Astrocyte (in vitro differentiated cells and primary cell): Measurements from ENCODE around the gene RHOC. TPM values are rescaled to one million over a fixed set of nuclear protein-coding genes. Genes with fewer than 3 reads are reported as not detected.

Source experiments
- DNase-seq: peaks from one replicate; pipeline ENCODE4 v3.0.0-alpha.2; 2010; ENCODE audit warnings: low read depth
- FAIRE-seq: peaks from 2 replicates; lab custom pipeline; 2011; peaks lifted over from hg19 to GRCh38; lab: Jason Lieb, UNC
- H2AFZ ChIP-seq: 2 replicates; pipeline ENCODE4 v1.6.0; 2012; ENCODE audit warnings: low read depth, low read length, inconsistent platforms
- H3K27ac ChIP-seq: 2 replicates; pipeline ENCODE4 v1.5.1; 2011; ENCODE audit warnings: low read depth, low read length, inconsistent platforms
- H3K27me3 ChIP-seq: 2 replicates; pipeline ENCODE4 v1.6.0; 2011; ENCODE audit warnings: low read length, inconsistent platforms; ENCODE audit not compliant: insufficient read depth
- H3K36me3 ChIP-seq: 2 replicates; pipeline ENCODE4 v1.5.1; 2011; ENCODE audit warnings: low read length, inconsistent platforms; ENCODE audit not compliant: insufficient read depth
- H3K4me1 ChIP-seq: 2 replicates; pipeline ENCODE4 v1.5.1; 2011; ENCODE audit warnings: low read length, inconsistent platforms; ENCODE audit not compliant: insufficient read depth
- H3K4me2 ChIP-seq: 2 replicates; pipeline ENCODE4 v1.6.0; 2012; ENCODE audit warnings: low read length, inconsistent platforms
- H3K4me3 ChIP-seq: 2 replicates; pipeline ENCODE4 v1.5.1; 2011; ENCODE audit warnings: low read depth, mild to moderate bottlenecking, low read length, inconsistent platforms; ENCODE audit not compliant: insufficient read depth
- H3K79me2 ChIP-seq: 2 replicates; pipeline ENCODE4 v1.6.0; 2012; ENCODE audit warnings: mild to moderate bottlenecking, low read length, inconsistent platforms; ENCODE audit not compliant: insufficient read depth
- H3K9ac ChIP-seq: 2 replicates; pipeline ENCODE4 v1.6.0; 2012; ENCODE audit warnings: mild to moderate bottlenecking, low read length, inconsistent platforms
- H3K9me3 ChIP-seq: 2 replicates; pipeline ENCODE4 v1.5.1; 2012; ENCODE audit warnings: low read depth, mild to moderate bottlenecking, low read length, inconsistent platforms; ENCODE audit not compliant: insufficient read depth
- H4K20me1 ChIP-seq: 2 replicates; pipeline ENCODE4 v1.6.0; 2012; ENCODE audit warnings: low read length, inconsistent platforms; ENCODE audit not compliant: insufficient read depth
- H3K27ac Mint-ChIP-seq: one replicate; pipeline ENCODE4 v1.8.0; 2021; ENCODE audit warnings: mild to moderate bottlenecking, mixed read lengths; ENCODE audit not compliant: unreplicated experiment
- H3K27me3 Mint-ChIP-seq: one replicate; pipeline ENCODE4 v1.8.0; 2021; ENCODE audit warnings: low read depth, mixed read lengths; ENCODE audit not compliant: unreplicated experiment
- H3K36me3 Mint-ChIP-seq: one replicate; pipeline ENCODE4 v1.8.0; 2021; ENCODE audit warnings: low read depth, mixed read lengths; ENCODE audit not compliant: unreplicated experiment
- H3K4me1 Mint-ChIP-seq: one replicate; pipeline ENCODE4 v1.8.0; 2021; ENCODE audit warnings: low read depth, mixed read lengths; ENCODE audit not compliant: unreplicated experiment
- H3K4me3 Mint-ChIP-seq: one replicate; pipeline ENCODE4 v1.8.0; 2021; ENCODE audit warnings: mild to moderate bottlenecking, moderate library complexity, mixed read lengths; ENCODE audit not compliant: unreplicated experiment
- H3K9me3 Mint-ChIP-seq: one replicate; pipeline ENCODE4 v1.8.0; 2021; ENCODE audit warnings: mild to moderate bottlenecking, mixed read lengths; ENCODE audit not compliant: unreplicated experiment
- EZH2 ChIP-seq: IDR thresholded peaks from 2 replicates; pipeline ENCODE4 v1.6.1; 2012; ENCODE audit warnings: mild to moderate bottlenecking, low read length, inconsistent platforms; ENCODE audit not compliant: insufficient read depth
- total RNA-seq: library from RNA; stranded (reverse); gene quantifications from 2 replicates; pipeline ENCODE4 v1.2.1, GENCODE V29; 2021
- TF ChIP-seq, protein P1 (sequence below): IDR thresholded peaks from 2 replicates; pipeline ENCODE4 v1.5.1; 2011; ENCODE audit warnings: low read depth, mild to moderate bottlenecking, inconsistent platforms, low read length, moderate library complexity; ENCODE audit not compliant: insufficient read depth

RHOC gene
- total RNA-seq, 1 donor from 2014 or later: 657 TPM

DNA sequence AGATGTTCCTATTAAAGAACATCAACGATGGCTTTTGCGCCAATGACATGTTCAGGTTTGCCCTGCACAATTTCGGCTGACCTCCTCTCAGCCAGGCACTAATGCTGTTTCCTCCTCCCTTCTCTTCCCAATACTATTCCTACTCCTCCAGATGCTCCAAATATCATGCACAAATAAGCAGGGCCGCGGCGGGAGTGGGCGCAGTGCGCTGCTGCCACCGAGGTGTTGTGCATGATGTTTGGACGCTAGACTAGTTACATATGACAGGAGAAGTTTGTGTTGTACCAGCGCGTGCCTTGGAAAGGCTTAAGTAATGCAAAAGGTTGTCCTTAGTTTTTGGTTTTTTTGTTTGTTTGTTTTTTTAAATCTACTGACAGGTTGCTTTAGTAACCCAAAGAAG is 41.5 kb upstream of the RHOC start:
- H3K36me3 ChIP-seq: no peaks in the 10 kb centered on the region
- H3K27ac Mint-ChIP-seq: no peak overlapping the region
- H3K4me3 ChIP-seq: no peak overlapping the region
- no peaks in the 10 kb centered on the region for H3K4me1 Mint-ChIP-seq
- peaks cover 6% of the 10 kb centered on the region for H3K4me1 ChIP-seq
- DNase-seq (no peak), FAIRE-seq (no peak)
- H3K79me2 ChIP-seq: no peaks in the 10 kb centered on the region
- H3K27ac ChIP-seq: no peak overlapping the region
- no peaks in the 10 kb centered on the region for H4K20me1 ChIP-seq
- no peak overlapping the region for H3K4me2 ChIP-seq
- H2AFZ ChIP-seq: no peak overlapping the region
- no peak overlapping the region for H3K9ac ChIP-seq
- H3K27me3 ChIP-seq: peaks cover 3% of the 10 kb centered on the region
- no peaks in the 10 kb centered on the region for H3K9me3 ChIP-seq
- no peaks in the 10 kb centered on the region for H3K36me3 Mint-ChIP-seq
- peaks cover 4% of the 10 kb centered on the region for H3K9me3 Mint-ChIP-seq
- no peak for TF ChIP-seq EZH2
- TF ChIP-seq, protein P1, sequence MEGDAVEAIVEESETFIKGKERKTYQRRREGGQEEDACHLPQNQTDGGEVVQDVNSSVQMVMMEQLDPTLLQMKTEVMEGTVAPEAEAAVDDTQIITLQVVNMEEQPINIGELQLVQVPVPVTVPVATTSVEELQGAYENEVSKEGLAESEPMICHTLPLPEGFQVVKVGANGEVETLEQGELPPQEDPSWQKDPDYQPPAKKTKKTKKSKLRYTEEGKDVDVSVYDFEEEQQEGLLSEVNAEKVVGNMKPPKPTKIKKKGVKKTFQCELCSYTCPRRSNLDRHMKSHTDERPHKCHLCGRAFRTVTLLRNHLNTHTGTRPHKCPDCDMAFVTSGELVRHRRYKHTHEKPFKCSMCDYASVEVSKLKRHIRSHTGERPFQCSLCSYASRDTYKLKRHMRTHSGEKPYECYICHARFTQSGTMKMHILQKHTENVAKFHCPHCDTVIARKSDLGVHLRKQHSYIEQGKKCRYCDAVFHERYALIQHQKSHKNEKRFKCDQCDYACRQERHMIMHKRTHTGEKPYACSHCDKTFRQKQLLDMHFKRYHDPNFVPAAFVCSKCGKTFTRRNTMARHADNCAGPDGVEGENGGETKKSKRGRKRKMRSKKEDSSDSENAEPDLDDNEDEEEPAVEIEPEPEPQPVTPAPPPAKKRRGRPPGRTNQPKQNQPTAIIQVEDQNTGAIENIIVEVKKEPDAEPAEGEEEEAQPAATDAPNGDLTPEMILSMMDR: no peak
- H3K27me3 Mint-ChIP-seq: peaks cover 10% of the 10 kb centered on the region
- H3K4me3 Mint-ChIP-seq: no peak overlapping the region

DNA sequence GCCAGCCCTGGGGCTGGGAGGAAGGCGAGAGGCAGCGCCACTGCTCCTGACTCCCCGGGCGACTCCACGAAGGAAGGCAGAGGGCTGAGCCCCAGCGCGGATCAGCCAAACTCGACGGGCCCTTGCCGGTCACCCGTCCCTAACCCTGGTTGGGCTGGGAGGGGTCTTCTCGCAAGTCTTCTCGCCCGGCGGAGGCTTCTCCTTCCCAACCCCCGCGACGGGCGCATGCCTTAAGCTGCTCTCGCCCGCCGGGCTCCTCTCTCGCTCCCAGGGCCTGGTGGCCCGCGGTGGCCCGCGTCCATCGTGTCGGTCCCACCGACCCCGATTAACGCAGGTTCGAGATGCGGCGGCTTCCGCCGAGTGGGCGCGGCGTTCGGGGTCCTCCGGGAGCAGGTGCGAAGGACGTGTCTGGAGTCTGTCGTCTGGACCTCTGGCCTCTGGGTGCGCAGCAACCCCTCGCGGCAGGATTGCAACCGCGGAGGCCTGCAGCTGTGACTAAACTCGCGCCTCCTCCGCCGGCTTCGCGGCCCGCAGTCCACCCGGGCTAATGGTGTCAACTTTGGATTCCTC is 37.2 kb upstream of the RHOC start:
- Histone ChIP-seq H3K9ac (peak overlapping the region; percentile 67), H2AFZ (peak overlapping the region; percentile 92), H3K27me3 (peaks cover 10% of the 10 kb centered on the region), H3K79me2 (no peaks in the 10 kb centered on the region), H3K4me1 (peaks cover 6% of the 10 kb centered on the region), H3K4me2 (peak overlapping the region; percentile 92), H3K36me3 (no peaks in the 10 kb centered on the region), H3K27ac (no peak overlapping the region), H3K9me3 (no peaks in the 10 kb centered on the region), H3K4me3 (peak overlapping the region; percentile 51), H4K20me1 (no peaks in the 10 kb centered on the region)
- Mint-ChIP-seq H3K27me3 (peaks cover 21% of the 10 kb centered on the region), H3K9me3 (peaks cover 17% of the 10 kb centered on the region), H3K4me1 (no peaks in the 10 kb centered on the region), H3K36me3 (peaks cover 1% of the 10 kb centered on the region), H3K27ac (no peak overlapping the region), H3K4me3 (no peak overlapping the region)
- DNase-seq (peak; percentile 49), FAIRE-seq (no peak)
- TF ChIP-seq, protein P1: peak; percentile 28
- TF ChIP-seq EZH2: no peak
